OCI-LY1 (cell line): ENCODE measurements around the gene CIB4.

Experiments
- CTCF ChIP-seq: fragments of 200-600 bp; sonication (generic), shearing (Covaris generic); IDR thresholded peaks from 2 replicates; pipeline ENCODE4 v1.5.1; 2017; ENCODE audit warnings: mild to moderate bottlenecking, antibody characterized with exemption, low read length, moderate library complexity, mixed read lengths
- EZH2 ChIP-seq: fragments of 200-600 bp; sonication (generic), shearing (Covaris generic); IDR thresholded peaks from 2 replicates; pipeline ENCODE4 v1.8.0; 2017; ENCODE audit warnings: borderline replicate concordance, mixed run types, mild to moderate bottlenecking, antibody characterized with exemption, low read length, moderate library complexity, mixed read lengths

DNA sequence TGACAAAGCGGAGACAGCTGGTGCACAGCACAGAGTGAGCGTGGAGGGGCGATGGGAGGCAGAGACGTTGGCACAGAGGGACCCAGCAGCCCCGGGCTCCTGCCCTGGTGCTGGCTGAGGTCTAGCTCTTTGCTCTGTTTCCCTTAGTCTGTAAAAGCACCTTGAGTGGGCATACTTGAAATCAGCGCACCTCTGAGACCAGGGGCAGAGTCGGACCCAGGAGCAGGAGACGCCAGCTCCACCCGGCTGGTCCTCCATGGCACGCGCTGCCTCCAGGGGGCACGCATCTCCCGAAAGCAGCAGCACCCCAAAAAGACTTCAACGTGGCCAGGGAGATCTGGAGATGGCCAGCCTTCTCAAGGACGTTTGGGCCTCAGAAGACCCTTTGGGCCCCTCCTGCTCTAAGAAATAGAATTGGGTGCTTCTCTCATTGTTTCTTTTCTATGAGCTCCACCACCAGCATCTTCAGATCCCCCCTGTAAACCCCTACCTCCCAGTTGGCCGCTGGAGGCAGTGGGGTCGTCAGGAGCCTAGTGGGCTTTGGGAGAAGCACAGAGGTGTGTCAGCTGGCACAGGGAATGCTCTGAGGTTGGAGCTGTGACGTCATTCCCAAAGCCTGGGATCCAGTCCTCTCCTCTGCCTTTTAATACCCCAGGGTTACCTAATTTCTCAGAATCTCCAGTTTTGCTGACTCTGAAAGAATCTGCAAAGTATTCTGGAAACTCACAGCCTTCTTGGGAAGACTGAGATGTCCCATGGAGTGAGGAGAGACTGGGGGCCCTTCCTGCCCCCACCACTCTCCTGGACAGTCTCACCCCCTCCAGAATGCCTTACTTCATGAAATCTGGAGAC is 58.9 kb downstream of the CIB4 start:
- no peak for TF ChIP-seq EZH2
- no peak for TF ChIP-seq CTCF
